ENCODE data around the gene LDHD. TPM values are rescaled to one million over a fixed set of nuclear protein-coding genes. Genes with fewer than 3 reads are reported as not detected.

LDHD gene
- total RNA-seq, 3 donors from 2014 or later: 52.6 to 132 (median 67.2) TPM

- intact Hi-C loops (cut with DNase I, micrococcal nuclease): no loop called here
- DNase-seq: peak in 1 of 3 donors; percentile 44
- H3K4me3 ChIP-seq: no peak overlapping the region
- TF ChIP-seq CTCF (IDR thresholded peaks at IDR 0.05): no peak
- no peak for ATAC-seq
- no peaks in the 10 kb centered on the region for H3K36me3 ChIP-seq (ENCODE audit: low read depth)
- H3K9me3 ChIP-seq: no peaks in the 10 kb centered on the region
- peaks cover 36% of the 10 kb centered on the region for H3K4me1 ChIP-seq (ENCODE audit: low read depth)
Observed at GRCh38 chr16:75113541-75114121, 2.9 kb downstream of the LDHD start.

- H3K4me1 ChIP-seq (ENCODE audit: low read depth): peaks cover 36% of the 10 kb centered on the region
- no peak for DNase-seq
Observed at GRCh38 chr16:75112734-75113491, 3.7 kb downstream of the LDHD start.

GRCh38 chr16:75111961-75112733, 4.4 kb downstream of the LDHD start:
- Histone ChIP-seq H3K4me1 (ENCODE audit: low read depth) (peaks cover 36% of the 10 kb centered on the region), H3K4me3 (no peak overlapping the region), H3K36me3 (ENCODE audit: low read depth) (no peaks in the 10 kb centered on the region), H3K9me3 (no peaks in the 10 kb centered on the region)
- DNase-seq: peak in 2 of 3 donors; percentile 39 to 56
- no peak for TF ChIP-seq CTCF (IDR thresholded peaks at IDR 0.05)
- intact Hi-C loops (cut with DNase I, micrococcal nuclease): loop anchor here (2.0 kb wide), 2 partner anchors 113 to 115 kb away; partner anchors contain the start of gene ZNRF1 (in 1 of the 2)
- ATAC-seq: no peak

More at GRCh38 chr16:75112734-75113491, 3.7 kb downstream of the LDHD start:
- ATAC-seq: no peak
- intact Hi-C loops (cut with DNase I, micrococcal nuclease): no loop called here
- Histone ChIP-seq H3K9me3 (no peaks in the 10 kb centered on the region), H3K36me3 (ENCODE audit: low read depth) (no peaks in the 10 kb centered on the region), H3K4me3 (no peak overlapping the region)
- no peak for TF ChIP-seq CTCF (IDR thresholded peaks at IDR 0.05)

GRCh38 chr16:75111514-75111940, 5.1 kb downstream of the LDHD start:
- no peak for ATAC-seq
- Histone ChIP-seq H3K4me3 (no peak overlapping the region), H3K9me3 (no peaks in the 10 kb centered on the region), H3K36me3 (ENCODE audit: low read depth) (no peaks in the 10 kb centered on the region), H3K4me1 (ENCODE audit: low read depth) (peaks cover 36% of the 10 kb centered on the region)
- intact Hi-C loops (cut with DNase I, micrococcal nuclease): loop anchor here (2.0 kb wide), 2 partner anchors 113 to 115 kb away; partner anchors contain the start of gene ZNRF1 (in 1 of the 2)
- no peak for TF ChIP-seq CTCF (IDR thresholded peaks at IDR 0.05)
- no peak for DNase-seq

GRCh38 chr16:75110637-75111513, 5.7 kb downstream of the LDHD start:
- peaks cover 36% of the 10 kb centered on the region for H3K4me1 ChIP-seq (ENCODE audit: low read depth)
- no peaks in the 10 kb centered on the region for H3K9me3 ChIP-seq
- TF ChIP-seq CTCF (IDR thresholded peaks at IDR 0.05): peak; percentile 88
- ATAC-seq (peak; percentile 83), DNase-seq (peak; percentile 90 to 93 (median 91))
- intact Hi-C loops (cut with DNase I, micrococcal nuclease): loop anchor here (2.0 kb wide), 2 partner anchors 112 to 114 kb away; partner anchors contain the start of gene ZNRF1 (in 1 of the 2)
- no peak overlapping the region for H3K4me3 ChIP-seq
- no peaks in the 10 kb centered on the region for H3K36me3 ChIP-seq (ENCODE audit: low read depth)

Measured in mucosa of descending colon (tissue), 3 donors.